HG03097 (cell line): ENCODE results near the gene ASCL2.
"Not testable (repeated sequence)": the region's sequence is repeated elsewhere in the genome, so short reads cannot be mapped to it uniquely, and the experiment has no call there.

ENCODE experiments used
- ATAC-seq: cut with Tn5 transposase; IDR thresholded peaks from one replicate; pipeline ENCODE4 v1.9.1; 2021; ENCODE audit not compliant: unreplicated experiment, low FRiP score

Gene ASCL2

DNA sequence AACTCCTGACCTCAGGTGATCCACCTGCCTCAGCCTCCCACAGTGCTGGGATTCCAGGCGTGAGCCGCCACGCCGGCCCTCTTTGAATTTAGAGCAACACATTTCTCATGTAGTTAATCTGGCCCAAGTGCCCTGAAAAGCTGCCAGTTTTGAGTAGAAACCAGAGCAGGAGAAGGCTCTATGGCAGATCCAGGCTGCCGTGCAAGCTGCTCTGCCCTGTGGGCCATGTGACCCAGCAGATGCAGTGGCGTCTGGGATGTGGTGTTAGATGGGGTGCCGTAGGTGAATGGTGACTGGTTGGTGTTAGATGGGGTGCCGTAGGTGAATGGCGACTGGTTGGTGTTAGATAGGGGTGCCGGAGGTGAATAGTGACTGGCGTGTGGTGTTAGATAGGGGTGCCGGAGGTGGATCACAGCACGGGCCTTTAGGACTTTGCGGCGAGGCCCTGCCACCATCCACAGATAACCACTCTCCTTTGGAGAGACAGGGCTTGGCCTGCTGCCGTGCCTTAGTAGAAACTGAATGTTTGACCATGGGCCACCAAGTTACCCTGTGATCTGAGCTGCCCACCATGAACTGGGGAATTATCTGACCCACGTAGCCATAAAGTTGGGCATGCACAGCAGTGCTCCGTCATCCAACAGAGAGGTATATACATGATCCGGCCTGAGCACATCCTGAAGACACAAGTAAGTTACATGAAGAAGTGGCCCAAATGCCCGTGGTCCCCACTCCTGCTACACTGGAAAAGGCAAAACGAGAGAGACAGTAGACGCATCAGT is 32.7 kb downstream of the ASCL2 start:
- ATAC-seq = no peak

DNA sequence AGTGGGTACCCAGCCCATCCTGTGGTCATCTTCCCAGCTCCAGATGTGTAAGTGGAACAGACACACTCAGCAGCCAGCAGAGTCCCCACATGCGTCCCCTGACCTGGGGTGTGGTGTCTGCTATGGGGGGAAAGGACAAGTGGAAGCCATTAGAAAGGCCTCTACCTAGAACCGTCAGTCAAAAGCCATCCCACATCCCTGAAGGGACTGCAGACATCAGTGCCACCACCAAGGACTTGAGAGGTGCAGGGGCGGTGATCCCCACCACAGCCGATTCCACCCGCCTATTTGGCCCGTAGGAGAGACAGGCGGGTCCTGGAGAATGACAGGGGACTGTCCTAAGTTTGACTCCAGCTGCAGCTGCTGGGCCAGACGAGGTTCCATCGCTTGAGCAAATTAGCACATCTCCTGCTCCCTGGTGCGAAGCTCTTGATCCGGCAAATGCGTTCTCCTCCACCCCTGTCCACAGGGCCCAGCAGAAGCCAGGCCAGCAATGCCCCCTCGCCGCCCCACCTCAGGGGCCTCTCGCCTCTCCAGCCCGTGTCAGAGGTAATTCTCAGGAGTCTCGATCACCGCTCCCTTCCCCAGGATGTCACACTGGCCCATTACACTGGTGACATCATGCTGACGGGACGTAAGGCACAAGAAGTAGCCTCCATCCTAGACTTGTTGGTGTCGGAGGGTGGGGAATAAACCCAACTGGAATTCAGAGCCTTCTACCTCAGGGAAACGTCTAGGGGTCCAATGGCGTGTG is 33.8 kb downstream of the ASCL2 start:
- not testable (repeated sequence) for ATAC-seq

DNA sequence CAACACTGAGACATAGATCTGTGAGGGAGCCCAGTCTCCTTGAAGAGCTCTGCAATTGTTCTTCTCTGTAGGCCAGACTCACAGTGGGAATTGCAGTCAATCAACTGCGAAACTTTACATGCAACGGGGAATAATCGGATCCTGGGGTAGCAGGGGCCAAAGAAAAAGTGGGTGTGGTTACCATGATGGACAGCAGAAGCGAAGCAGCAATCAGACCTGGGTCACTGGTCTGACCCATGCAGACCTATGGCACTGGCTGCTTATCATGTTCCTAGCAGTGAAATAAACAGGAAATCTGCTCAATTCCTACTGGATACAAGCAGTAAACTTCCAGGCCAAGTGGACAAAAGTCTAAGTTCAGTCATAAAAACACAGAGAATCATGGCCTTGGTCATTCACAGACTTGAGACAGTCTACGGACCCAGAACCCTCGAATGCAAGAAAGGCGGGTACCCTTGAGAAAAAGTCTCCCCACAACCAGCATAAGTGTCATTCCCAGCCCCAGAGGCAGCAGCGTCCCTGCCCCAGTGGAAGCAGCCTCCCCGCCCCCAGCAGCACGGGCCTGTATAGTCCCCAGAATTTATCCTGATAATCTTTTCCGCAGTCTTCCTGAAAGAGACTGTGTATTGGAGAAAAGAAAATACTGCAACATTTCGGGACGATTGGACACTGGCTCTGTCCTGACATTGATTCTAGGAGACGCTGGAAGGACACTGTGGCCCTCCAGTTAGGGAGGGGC is 34.6 kb downstream of the ASCL2 start:
- no peak for ATAC-seq

DNA sequence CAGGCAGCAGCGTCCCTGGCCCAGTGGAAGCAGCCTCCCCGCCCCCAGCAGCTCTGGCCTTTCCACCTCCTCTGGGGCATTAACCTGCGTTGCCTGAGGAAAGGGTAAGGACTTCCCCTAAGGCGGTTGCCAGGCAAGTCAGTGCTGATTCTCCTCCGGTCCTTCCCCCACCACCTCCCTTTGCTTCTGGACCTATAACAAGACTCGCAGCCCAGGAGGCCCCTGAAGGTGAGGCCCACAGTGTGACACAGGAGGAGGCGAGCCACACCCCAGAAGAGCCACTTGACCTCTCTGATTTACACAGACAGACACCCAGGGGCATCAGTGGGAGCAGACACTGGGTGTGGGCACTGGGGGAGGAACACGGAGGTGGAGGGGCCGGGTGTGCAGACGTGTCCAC is 35.4 kb downstream of the ASCL2 start:
- ATAC-seq = no peak

DNA sequence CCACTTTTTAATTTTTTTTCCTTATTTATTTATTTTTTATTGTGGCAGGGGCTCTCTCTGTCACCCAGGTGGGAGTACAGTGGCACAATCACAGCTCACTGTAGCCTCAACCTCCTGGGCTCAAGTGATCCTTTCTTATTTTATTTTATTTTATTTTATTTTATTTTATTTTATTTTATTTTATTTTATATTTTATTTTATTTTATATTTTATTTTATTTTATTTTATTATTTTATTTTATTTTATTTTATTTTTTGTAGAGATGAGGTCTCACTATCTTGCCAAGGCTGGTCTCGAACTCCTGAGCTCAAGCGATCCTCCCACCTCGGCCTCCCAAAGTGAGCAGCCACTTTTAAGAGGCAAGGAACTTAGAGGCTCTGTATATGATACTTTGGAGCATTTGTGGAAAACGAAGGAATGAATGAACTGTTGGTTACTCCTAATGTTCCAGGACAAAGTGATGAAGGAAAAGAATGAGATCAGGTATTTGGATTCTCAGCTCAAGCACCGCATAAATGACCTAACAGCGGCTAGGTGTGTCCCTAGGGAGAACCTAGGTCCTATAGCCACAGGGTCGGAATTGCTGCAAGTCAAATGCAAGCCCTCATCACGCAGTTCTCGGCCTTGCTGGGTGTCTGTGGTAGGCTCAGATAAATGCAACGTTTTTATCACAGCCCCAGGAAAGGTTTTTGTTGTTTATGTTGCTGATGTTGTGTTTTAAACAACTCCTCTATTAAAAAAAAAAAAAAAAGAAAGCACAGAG is 36.5 kb downstream of the ASCL2 start:
- ATAC-seq = no peak

DNA sequence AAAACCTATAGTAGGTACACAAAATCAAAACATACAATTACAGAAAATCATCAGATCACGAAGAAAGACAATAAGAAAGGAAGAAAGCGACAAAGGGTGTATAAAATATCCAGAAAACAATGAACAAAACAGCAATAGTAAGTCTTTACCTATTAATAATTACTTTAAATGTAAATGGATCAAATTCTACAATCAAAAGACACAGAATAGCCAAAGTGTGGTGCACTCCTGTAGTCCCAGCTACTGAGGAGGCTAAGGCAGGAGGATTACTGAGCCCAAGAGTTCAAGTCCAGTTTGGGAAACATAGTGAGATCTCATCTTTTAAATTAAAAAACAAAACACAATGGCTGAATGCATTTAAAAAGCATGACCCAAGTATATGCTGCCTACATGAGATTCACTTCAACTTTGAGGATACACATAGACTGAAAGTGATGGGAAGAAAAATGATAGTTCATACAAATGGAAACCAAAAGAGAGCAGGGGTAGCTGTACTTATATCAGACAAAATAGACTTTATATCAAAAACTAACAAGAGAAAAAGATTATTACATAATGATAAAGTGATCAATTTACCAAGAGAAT is 40.6 kb downstream of the ASCL2 start:
- no peak for ATAC-seq

DNA sequence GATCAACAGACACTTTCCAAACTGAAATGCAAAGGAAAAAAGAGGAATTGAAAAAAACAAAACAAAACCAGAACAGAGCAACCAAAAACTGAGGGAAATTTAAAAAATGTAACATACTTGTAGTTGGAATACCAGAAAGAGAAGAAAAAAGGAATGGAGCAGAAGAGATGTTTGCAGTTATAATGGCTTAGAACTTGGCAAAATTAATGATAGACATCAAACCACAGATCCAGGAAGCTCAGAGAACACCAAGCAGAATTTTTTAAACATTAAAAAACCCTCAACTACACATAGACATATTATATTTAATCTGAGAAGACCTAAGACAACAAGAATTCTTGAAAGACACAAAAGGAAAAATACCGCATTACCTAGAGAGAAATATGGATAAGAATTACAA is 46.1 kb downstream of the ASCL2 start:
- no peak for ATAC-seq

DNA sequence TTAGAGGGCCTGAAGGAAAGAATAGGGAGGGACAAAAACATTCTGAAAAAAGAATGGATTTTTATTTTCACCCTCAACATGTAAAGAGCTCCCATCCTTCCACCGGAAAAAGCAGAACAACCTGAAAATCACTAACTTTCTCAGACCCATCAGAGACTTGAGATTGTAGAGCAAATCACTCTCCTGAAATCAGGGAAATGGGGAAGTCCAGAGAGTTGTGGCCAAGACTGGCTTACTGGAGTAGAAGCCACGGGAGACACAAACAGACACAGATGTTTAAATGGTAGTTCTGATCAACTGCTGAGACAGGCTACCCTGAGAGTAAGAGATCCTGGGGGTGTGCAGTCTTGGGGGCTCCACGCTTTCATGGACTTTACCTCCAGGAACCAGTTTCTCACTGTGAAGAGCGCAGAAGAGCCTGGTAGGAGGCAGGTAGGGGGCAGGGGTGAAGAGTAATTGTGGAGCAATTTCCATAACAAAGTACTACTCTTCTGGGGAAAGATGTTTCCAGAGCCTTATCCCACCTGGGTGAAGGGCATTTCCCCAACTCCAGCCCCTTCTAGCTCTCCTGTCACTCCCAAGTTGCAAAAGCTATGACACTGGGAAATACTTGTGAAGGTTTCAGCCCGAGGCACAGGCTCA is 47.1 kb downstream of the ASCL2 start:
- ATAC-seq = no peak

DNA sequence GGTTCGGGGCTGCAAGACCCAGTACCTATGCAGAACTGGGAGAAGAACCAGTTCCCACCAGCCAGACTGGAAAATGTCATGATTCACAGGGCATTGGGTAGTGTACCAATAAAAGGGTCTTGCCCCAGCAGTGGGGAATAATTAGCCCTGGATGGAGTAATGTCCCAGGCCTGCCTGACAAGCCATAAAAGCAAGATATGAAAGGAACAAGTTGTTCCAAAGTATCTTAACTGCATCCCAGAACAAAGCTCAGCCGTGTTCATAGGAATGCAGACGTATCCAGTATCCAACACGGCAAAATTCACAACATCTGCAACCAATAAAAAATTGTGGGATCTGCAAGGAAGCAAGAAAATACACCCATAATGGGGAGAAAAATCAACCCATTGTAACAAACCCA is 47.9 kb downstream of the ASCL2 start:
- no peak for ATAC-seq

DNA sequence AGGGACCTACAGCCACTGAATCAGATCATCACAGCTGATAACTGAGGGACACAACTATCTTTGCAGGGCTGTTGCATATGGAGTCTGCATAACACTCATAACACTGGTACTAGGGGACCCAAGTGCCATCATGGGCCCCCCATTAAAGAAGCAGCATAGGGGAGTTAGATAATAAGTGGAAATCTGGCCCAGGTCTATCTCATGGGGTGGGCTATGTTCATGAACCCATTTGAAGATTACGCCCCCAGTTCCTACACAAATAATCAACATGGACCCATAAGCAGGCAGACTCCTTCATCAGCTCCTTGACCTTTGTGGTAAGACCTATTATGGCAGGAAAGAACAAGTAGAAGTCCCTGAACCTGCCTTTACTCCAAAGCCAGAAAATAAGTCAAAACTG is 48.8 kb downstream of the ASCL2 start:
- no peak for ATAC-seq

DNA sequence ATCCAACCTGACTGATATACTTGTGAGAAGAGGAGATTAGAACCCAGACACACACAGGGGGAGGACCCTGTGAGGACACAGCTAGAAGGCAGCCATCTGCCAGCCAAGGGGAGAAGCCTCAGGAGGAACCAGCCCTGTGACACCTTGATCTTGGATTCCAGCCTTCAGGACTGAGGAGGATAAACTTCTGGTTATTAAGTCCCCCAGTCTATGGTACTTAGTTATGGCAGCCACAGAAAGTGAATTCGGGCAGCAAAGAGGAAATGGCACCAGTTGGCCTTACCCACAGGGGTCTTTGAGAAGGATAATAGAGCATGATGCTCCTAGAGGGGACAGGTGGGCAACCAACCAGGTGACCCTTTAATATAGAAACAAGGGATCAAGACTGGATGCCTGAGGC is 49.4 kb downstream of the ASCL2 start:
- ATAC-seq = no peak

DNA sequence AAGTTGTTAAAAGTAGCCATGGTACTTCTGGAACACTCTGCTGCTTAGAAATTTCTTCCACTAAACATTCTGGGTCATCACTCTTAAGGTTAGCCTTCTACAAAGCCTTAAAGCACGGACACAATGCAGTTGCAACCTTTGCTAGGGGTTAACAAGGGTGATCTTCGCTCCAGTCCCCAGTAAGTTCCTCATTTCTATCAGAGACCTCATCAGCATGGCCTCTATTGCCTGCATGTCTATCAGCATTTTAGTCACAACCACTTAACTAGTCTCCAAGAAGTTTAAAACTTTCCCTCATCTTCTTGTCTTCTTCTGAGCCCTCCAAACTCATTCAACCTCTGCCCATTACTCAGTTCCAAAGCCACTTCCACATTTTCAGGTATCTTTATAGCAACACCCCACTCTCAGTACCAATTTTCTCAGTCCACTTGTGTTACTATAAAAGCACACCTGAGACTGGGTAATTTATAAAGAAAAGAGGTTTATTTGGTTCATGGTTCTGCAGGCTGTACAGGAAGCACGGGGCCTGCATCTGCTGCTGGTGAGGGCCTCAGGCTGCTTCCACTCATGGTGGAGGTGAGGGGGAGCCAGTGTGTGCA is 50.1 kb downstream of the ASCL2 start:
- no peak for ATAC-seq

DNA sequence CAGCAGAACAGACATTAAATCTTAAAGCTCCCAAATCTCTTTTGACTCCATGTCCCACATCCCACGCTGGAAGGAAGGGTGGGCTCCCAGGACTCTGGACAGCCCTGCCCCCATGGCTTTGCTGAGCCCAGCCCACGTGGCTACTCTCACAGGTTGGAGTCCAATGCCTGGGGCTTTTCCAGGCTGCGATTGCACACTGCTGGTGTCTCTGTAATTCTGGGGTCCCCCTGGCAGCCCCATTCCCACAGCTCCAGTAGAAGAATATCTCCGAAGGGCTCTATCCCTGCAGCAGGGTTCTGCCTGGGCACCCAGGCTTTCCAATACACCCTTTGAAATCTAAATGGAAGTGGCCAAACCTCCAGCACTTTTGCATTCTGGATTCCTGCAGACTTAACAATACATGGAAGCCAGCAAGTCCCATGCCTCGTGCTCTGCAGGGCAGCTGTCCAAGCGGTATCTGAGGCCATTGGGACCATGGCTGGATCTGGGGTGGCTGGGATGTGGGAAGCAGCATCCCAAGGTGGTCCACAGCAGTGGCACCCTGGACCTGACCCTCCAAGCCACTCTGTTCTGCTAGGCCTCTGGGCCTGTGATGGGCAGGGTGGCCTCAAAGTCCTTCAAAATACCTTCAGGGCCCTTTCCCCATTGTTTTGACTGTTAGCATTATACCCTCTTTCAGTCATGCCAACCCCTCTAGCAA is 50.9 kb downstream of the ASCL2 start:
- ATAC-seq = no peak
